ENCODE measurements around the gene TMEM51.

GRCh38 chr1:15212954-15213291 is 59.4 kb downstream of the TMEM51 start:
- TF ChIP-seq CTCF (IDR thresholded peaks at IDR 0.05; ENCODE audit: insufficient read depth, low read depth, low read length) = no peak
- TF ChIP-seq EZH2 (IDR thresholded peaks at IDR 0.05; ENCODE audit: insufficient read depth, low read length) = no peak

All from astrocyte (in vitro differentiated cells and primary cell).